ENCODE measurements around the gene RPS29.
A peak's percentile ranks its signal among the peaks of the same experiment; 100 is the strongest.
"Not testable (repeated sequence)": the region's sequence is repeated elsewhere in the genome, so short reads cannot be mapped to it uniquely, and the experiment has no call there.

Gene RPS29

DNA sequence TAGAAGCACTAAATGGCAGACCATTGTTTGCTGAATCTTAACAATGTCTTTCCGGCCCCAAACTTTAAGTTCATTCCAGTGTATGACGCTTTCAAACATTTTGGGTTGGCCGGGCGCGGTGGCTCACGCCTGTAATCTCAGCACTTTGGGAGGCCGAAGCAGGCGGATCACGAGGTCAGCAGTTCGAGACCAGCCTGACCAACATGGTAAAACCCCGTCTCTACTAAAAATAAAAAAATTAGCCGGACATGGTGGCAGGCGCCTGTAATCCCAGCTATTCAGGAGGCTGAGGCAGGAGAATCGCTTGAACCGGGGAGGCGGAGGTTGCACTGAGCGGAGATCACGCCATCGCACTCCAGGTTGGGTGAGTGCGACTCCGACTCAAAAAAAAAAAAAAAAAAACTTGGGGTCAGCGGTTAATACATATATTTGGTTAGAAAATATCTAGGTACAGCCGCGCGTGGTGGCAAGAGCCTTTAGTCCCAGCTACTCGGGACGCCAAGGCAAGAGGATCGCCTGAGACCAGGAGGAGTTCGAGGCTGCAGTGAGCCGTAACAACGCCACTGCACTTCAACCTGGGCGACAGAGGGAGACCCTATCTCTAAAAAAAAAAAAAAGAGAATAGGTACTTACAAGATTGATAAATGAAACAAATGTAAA, 1.1 kb downstream of the RPS29 start:
- not testable (repeated sequence) for H3K9me3 ChIP-seq (ENCODE audit: low read length); H3K27me3 ChIP-seq (ENCODE audit: insufficient read depth, low read length); H2AFZ ChIP-seq (ENCODE audit: low read depth, low read length)
- Histone ChIP-seq H3K4me1 (ENCODE audit: insufficient read depth, low read length) (peaks cover 14% of the 10 kb centered on the region), H3K36me3 (ENCODE audit: insufficient read depth, low read length) (peaks cover 31% of the 10 kb centered on the region), H3K4me3 (ENCODE audit: low read length) (peak overlapping the region; percentile 100)

DNA sequence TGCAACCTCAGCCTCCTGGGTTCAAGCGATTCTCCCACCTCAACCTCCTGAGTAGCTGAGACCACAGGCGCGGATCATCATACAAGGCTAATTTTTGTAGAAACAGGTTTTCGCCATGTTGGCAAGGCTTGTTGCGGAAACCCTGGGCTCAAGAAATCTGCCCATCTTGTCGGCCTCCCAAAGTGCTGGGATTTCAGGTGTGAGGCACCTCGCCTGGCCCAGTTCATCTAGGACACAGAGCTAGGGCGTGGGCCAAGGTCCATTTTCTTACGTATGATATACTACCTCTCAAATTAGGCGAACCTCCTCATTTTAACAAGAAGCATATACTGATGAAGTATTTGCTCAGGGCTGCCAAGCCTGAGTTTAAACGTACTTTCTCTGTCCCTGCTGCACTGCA, 2.1 kb downstream of the RPS29 start:
- Histone ChIP-seq H3K27me3 (ENCODE audit: insufficient read depth, low read length) (no peaks in the 10 kb centered on the region), H3K4me1 (ENCODE audit: insufficient read depth, low read length) (peaks cover 14% of the 10 kb centered on the region), H3K4me3 (ENCODE audit: low read length) (peak overlapping the region; percentile 11), H3K9me3 (ENCODE audit: low read length) (no peaks in the 10 kb centered on the region), H3K36me3 (ENCODE audit: insufficient read depth, low read length) (peaks cover 31% of the 10 kb centered on the region), H2AFZ (ENCODE audit: low read depth, low read length) (no peak overlapping the region)

DNA sequence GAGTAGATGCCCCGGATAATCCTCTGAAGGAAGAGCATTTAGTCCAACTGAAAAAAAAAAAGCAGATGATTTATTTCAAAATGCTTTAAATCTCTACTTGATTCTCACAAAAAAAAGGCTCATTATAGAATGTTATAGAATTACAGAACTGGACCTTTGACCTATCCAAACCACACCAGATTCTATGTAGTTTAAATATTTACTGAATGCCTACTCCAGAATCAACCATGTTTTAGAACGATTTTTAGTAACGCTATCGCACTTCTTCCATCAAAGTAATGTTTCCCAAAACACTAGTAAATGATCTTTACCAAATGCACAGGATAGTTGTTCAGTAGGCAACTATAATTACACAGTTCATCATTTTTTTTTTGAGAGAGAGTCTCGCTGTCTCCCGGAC, 2.6 kb downstream of the RPS29 start:
- peaks cover 14% of the 10 kb centered on the region for H3K4me1 ChIP-seq (ENCODE audit: insufficient read depth, low read length)
- H2AFZ ChIP-seq (ENCODE audit: low read depth, low read length) = no peak overlapping the region
- peaks cover 31% of the 10 kb centered on the region for H3K36me3 ChIP-seq (ENCODE audit: insufficient read depth, low read length)
- no peaks in the 10 kb centered on the region for H3K27me3 ChIP-seq (ENCODE audit: insufficient read depth, low read length)
- no peaks in the 10 kb centered on the region for H3K9me3 ChIP-seq (ENCODE audit: low read length)
- no peak overlapping the region for H3K4me3 ChIP-seq (ENCODE audit: low read length)

DNA sequence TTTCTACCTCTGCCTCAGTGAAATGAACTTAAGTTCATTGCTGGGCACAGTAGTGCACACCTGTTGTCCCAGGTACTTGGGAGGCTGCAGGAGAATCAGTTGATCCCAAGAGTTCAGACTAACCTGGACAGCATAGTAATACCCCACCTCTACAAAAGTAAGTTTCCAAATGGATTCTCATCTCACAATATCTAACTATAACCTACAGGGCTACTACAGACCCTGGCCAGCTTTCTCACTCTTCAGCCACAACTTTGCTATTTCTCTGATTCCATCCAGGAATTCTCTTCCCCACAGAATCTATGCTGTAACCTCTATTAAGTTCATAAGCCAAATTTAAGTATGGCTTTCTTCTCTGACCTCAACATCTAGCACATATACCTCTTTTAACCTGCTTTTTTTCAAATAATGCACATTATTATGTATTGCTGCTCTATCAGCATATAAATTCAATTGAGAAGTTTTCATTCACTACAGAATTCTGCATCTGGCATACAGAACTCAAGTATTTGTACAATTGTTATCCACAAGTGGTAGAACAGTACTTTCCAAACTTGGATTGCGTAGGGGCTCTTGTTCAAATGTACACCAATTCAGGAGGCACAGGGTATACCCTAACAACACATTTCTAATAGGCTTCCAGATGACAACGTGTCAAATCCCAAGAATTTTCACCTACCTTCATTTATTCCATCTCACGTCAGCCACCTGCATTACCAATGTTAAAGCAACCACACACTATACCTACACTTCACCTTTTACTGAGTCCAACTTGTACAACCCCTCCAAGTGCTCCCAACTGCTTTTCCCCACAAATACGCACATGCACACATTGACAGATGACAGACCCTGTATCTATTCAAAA, 3.8 kb downstream of the RPS29 start:
- H3K4me3 ChIP-seq (ENCODE audit: low read length) = no peak overlapping the region
- H3K4me1 ChIP-seq (ENCODE audit: insufficient read depth, low read length) = peaks cover 14% of the 10 kb centered on the region
- no peaks in the 10 kb centered on the region for H3K27me3 ChIP-seq (ENCODE audit: insufficient read depth, low read length)
- H3K9me3 ChIP-seq (ENCODE audit: low read length) = no peaks in the 10 kb centered on the region
- H2AFZ ChIP-seq (ENCODE audit: low read depth, low read length) = no peak overlapping the region
- H3K36me3 ChIP-seq (ENCODE audit: insufficient read depth, low read length) = peaks cover 37% of the 10 kb centered on the region

DNA sequence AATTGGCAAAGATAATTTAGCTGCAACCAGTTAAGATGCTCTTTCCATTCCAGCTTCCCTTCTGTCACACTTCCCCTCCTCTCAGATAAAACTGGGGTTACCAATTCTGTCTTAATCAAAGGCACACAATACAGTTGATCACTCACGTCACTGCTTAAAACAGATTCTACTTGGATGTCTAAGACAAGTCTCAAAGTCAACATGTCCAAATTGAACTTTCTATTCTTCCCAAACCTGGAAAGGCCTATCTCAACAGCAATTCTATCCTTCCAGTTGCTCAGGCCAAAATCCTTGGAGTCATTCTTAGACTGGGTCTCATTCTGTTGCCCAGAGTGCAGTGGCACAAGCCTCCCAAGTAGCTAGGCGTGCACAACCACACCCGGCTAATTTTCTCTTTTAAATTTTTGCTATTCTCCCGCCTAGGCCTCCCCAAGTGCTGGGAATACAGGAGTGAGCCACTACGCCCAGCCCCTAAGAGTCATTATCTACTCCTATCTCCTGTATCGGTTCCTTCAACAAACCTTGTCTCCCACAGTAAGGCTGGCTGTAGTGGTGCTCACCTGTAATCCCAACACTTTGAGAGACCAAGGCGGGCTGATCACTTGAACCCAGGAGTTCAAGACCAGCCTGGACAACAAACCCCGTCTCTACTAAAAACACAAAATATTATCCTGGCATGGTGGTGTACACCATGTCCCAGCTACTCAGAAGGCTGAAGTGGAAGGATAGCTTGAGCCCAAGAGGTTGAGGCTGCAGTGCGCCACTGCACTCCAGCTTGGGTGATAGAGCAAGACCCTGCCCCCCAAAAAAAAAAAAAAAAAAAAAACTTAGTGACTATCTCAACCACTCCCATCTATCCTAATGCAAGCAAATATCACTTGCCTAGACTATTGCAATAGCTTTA, 4.7 kb downstream of the RPS29 start:
- Histone ChIP-seq H3K4me1 (ENCODE audit: insufficient read depth, low read length) (peaks cover 14% of the 10 kb centered on the region), H3K27me3 (ENCODE audit: insufficient read depth, low read length) (no peaks in the 10 kb centered on the region), H3K4me3 (ENCODE audit: low read length) (no peak overlapping the region), H3K36me3 (ENCODE audit: insufficient read depth, low read length) (peaks cover 44% of the 10 kb centered on the region), H2AFZ (ENCODE audit: low read depth, low read length) (no peak overlapping the region), H3K9me3 (ENCODE audit: low read length) (no peaks in the 10 kb centered on the region)

DNA sequence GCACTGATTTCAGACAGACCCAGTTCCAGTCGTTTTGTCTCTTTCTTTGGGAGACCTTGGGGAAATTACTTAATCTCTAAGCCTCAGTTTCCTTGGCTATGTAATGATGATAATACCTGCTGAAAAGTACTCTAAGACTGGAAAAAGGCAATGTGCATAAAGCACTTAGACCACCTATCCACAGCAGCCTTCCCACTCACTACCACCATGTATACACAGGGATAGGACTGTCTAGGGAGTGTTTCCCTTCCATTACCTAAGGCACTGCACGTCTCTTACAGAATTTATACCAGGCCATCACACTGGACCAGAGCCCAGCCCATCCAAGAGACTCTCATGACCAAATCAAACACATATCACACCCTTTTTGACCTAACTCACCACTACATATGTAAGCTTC, 6.3 kb downstream of the RPS29 start:
- Histone ChIP-seq H3K4me3 (ENCODE audit: low read length) (no peak overlapping the region), H2AFZ (ENCODE audit: low read depth, low read length) (no peak overlapping the region), H3K36me3 (ENCODE audit: insufficient read depth, low read length) (peaks cover 52% of the 10 kb centered on the region), H3K4me1 (ENCODE audit: insufficient read depth, low read length) (peaks cover 10% of the 10 kb centered on the region), H3K9me3 (ENCODE audit: low read length) (no peaks in the 10 kb centered on the region), H3K27me3 (ENCODE audit: insufficient read depth, low read length) (no peaks in the 10 kb centered on the region)

DNA sequence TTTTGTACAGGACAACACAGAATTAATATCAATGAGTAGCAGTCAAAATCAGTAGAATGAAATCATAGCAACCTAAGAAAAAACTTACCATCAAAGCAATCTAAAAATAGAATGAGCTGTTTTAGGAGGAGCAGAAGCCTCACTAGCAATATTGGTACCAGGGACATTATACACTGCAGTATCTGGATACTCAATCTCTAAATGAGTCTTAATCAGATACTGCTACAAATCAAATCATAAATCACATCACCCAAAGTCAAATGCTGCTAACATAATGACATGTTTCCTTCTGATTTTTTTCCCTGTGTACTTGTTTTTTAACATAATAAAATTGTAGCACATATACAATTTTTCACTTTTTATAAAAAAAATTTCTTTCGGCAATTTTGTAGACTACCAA, 8.0 kb downstream of the RPS29 start:
- H3K4me3 ChIP-seq (ENCODE audit: low read length) = no peak overlapping the region
- H3K36me3 ChIP-seq (ENCODE audit: insufficient read depth, low read length) = peaks cover 43% of the 10 kb centered on the region

DNA sequence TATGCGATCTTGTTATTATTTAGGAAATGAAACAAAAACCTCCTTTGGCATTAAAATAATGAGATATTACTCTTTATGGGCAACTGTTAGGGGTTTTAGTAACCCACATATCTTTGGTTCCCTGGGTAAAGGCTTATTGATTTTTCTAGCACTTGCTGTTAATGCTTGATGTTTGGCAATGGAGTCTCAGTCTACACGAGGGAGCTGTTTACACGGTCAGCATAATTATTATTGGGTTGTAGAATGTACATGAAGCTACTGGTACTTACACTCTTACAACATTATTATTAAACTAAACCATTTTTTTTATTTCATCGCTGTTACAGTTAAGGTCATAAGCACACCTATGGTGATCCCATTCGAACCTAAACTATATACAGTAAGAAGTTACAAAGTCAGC, 12.1 kb downstream of the RPS29 start:
- Histone ChIP-seq H3K4me3 (ENCODE audit: low read length) (no peak overlapping the region), H3K9me3 (ENCODE audit: low read length) (peaks cover 4% of the 10 kb centered on the region), H2AFZ (ENCODE audit: low read depth, low read length) (no peak overlapping the region), H3K4me1 (ENCODE audit: insufficient read depth, low read length) (no peaks in the 10 kb centered on the region), H3K27me3 (ENCODE audit: insufficient read depth, low read length) (no peaks in the 10 kb centered on the region), H3K36me3 (ENCODE audit: insufficient read depth, low read length) (peaks cover 34% of the 10 kb centered on the region)

More for the DNA sequence above, 8.0 kb downstream of the RPS29 start:
- Histone ChIP-seq H3K9me3 (ENCODE audit: low read length) (no peaks in the 10 kb centered on the region), H3K27me3 (ENCODE audit: insufficient read depth, low read length) (no peaks in the 10 kb centered on the region), H3K4me1 (ENCODE audit: insufficient read depth, low read length) (no peaks in the 10 kb centered on the region), H2AFZ (ENCODE audit: low read depth, low read length) (no peak overlapping the region)

DNA sequence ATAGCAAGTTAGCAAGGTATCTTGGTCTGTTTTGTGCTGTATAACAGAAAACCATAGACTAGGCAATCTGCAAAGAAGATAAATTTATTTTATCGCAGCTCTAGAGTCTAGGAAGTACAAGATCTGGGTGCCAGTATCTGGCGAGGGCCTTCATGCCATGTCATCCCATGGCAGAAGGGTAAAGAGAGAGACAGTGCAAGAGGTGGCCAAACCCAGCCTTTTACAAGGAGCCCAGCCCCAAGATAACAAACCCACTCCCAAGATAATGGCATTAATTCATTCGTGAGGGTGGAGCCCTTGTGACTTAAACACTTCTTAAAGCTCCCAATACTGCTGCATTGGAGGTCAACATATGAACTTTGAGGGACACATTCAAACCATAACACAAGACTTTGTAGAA, 16.9 kb downstream of the RPS29 start:
- Histone ChIP-seq H3K4me1 (ENCODE audit: insufficient read depth, low read length) (no peaks in the 10 kb centered on the region), H3K4me3 (ENCODE audit: low read length) (no peak overlapping the region), H3K9me3 (ENCODE audit: low read length) (peaks cover 4% of the 10 kb centered on the region), H3K27me3 (ENCODE audit: insufficient read depth, low read length) (no peaks in the 10 kb centered on the region), H2AFZ (ENCODE audit: low read depth, low read length) (no peak overlapping the region), H3K36me3 (ENCODE audit: insufficient read depth, low read length) (peaks cover 6% of the 10 kb centered on the region)

DNA sequence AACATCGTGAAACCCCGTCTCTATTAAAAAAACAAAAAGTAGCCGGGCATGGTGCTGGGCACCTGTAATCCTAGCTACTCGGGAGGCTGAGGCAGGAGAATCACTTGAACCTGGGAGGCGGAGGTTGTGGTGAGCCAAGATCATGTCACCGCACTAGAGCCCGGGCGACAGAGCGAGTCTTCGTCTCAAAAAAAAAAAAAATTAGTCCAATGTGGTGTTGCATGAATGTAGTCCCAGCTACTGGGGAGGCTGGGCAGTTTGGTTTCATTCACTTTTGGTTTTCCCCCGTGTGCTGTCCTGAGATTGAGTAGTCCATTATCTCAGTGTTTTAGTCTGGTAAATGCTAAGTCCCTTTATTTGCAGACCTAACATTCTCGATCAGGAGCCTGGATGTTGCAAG, 19.5 kb downstream of the RPS29 start:
- H3K36me3 ChIP-seq (ENCODE audit: insufficient read depth, low read length) = no peaks in the 10 kb centered on the region
- H2AFZ ChIP-seq (ENCODE audit: low read depth, low read length) = no peak overlapping the region
- H3K9me3 ChIP-seq (ENCODE audit: low read length) = peaks cover 4% of the 10 kb centered on the region
- H3K27me3 ChIP-seq (ENCODE audit: insufficient read depth, low read length) = no peaks in the 10 kb centered on the region
- no peak overlapping the region for H3K4me3 ChIP-seq (ENCODE audit: low read length)
- no peaks in the 10 kb centered on the region for H3K4me1 ChIP-seq (ENCODE audit: insufficient read depth, low read length)

DNA sequence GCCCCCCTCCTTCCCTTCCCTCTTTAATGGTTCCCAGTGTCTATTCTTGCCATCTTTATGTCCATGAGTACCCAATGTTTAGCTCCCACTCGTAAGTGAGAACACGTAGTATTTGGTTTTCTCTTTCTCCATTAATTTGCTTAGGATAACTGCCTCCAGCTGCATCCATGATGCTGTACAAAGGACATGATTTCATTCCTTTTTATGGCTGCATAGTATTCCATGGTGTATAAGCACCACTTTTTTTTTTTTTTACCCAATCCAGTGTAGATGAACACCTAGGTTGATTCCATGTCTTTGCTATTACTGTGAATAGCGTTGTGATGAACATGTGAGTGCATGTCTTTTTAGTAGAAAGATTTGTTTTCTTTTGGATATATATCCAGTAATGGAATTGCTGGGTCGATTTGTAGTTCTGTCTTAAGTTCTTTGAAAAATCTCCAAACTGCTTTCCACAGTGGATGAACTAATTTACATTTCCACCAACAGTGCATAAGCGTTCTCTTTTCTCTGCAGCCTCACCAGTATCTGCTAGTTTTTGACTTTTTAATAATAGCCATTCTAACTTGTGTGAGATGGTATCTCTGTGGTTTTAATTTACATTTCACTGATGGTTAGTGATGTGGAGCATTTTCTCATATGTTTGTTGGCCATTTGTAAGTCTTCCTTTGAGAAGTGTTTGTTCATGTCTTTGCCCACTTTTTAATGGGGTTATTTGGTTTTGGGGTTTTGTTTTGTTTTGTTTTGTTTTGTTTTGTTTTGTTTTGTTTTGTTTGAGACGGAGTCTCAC, 26.0 kb downstream of the RPS29 start:
- H3K4me1 ChIP-seq (ENCODE audit: insufficient read depth, low read length) = no peaks in the 10 kb centered on the region
- H3K36me3 ChIP-seq (ENCODE audit: insufficient read depth, low read length) = no peaks in the 10 kb centered on the region
- H3K9me3 ChIP-seq (ENCODE audit: low read length) = no peaks in the 10 kb centered on the region
- H2AFZ ChIP-seq (ENCODE audit: low read depth, low read length) = no peak overlapping the region
- no peaks in the 10 kb centered on the region for H3K27me3 ChIP-seq (ENCODE audit: insufficient read depth, low read length)
- no peak overlapping the region for H3K4me3 ChIP-seq (ENCODE audit: low read length)

DNA sequence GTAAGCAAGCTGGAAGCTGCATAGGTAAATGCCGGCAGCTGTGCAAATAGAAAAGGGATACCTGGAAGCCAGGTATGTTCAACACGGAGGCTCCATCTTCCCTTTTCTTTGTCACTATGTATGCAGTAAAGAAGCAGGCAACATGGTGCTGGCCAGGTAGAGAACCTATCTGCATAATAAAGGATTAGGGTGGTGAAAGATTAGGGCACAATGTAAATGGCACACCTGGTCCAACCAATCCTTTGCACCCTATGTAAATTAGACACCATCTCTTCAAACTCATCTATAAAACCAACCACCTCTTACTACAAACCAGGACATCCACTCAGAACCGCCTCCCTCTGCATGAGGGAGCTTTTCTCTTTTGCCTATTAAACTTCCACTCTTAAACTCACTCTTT, 32.3 kb downstream of the RPS29 start:
- peaks cover 10% of the 10 kb centered on the region for H3K4me1 ChIP-seq (ENCODE audit: insufficient read depth, low read length)
- no peaks in the 10 kb centered on the region for H3K36me3 ChIP-seq (ENCODE audit: insufficient read depth, low read length)
- H3K27me3 ChIP-seq (ENCODE audit: insufficient read depth, low read length) = no peaks in the 10 kb centered on the region
- H2AFZ ChIP-seq (ENCODE audit: low read depth, low read length) = no peak overlapping the region
- no peaks in the 10 kb centered on the region for H3K9me3 ChIP-seq (ENCODE audit: low read length)
- H3K4me3 ChIP-seq (ENCODE audit: low read length) = no peak overlapping the region
